Omental fat pad (tissue), 4 donors: ENCODE measurements around the gene KSR1. TPM values are rescaled to one million over a fixed set of nuclear protein-coding genes. Genes with fewer than 3 reads are reported as not detected.

Experiments
- ATAC-seq: fragments of 150-250 bp; one replicate; pipeline ENCODE4 v1.9.1; 2016; ENCODE audit warnings: mild to moderate bottlenecking, moderate library complexity; ENCODE audit not compliant: low FRiP score
- DNase-seq: peaks from one replicate; pipeline ENCODE4 v3.0.0-alpha.2; 2019; ENCODE audit warnings: low spot score
- total RNA-seq, 4 donors: library from RNA; depleted of rRNA; stranded (reverse); fragments of >200 nt; gene quantifications; one replicate each; pipeline ENCODE4 v1.1.0, GENCODE V29; 2016
- TF ChIP-seq, protein P1 (sequence below), 3 donors: fragments of 450-650 bp; IDR thresholded peaks; one replicate each; pipeline ENCODE4 v1.5.1; 2016 to 2017; ENCODE audit warnings: antibody characterized with exemption in 3 of 3, mild to moderate bottlenecking in 3 of 3, moderate library complexity in 2 of 3

KSR1 gene
- total RNA-seq, 4 donors from 2014 or later: 25.8 to 42.3 (median 33.9) TPM

GRCh38 chr17:27490391-27490790 is 34.1 kb downstream of the KSR1 start:
- DNase-seq (no peak), ATAC-seq (no peak)
- TF ChIP-seq, protein P1, sequence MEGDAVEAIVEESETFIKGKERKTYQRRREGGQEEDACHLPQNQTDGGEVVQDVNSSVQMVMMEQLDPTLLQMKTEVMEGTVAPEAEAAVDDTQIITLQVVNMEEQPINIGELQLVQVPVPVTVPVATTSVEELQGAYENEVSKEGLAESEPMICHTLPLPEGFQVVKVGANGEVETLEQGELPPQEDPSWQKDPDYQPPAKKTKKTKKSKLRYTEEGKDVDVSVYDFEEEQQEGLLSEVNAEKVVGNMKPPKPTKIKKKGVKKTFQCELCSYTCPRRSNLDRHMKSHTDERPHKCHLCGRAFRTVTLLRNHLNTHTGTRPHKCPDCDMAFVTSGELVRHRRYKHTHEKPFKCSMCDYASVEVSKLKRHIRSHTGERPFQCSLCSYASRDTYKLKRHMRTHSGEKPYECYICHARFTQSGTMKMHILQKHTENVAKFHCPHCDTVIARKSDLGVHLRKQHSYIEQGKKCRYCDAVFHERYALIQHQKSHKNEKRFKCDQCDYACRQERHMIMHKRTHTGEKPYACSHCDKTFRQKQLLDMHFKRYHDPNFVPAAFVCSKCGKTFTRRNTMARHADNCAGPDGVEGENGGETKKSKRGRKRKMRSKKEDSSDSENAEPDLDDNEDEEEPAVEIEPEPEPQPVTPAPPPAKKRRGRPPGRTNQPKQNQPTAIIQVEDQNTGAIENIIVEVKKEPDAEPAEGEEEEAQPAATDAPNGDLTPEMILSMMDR (IDR thresholded peaks at IDR 0.05): no peak

DNA sequence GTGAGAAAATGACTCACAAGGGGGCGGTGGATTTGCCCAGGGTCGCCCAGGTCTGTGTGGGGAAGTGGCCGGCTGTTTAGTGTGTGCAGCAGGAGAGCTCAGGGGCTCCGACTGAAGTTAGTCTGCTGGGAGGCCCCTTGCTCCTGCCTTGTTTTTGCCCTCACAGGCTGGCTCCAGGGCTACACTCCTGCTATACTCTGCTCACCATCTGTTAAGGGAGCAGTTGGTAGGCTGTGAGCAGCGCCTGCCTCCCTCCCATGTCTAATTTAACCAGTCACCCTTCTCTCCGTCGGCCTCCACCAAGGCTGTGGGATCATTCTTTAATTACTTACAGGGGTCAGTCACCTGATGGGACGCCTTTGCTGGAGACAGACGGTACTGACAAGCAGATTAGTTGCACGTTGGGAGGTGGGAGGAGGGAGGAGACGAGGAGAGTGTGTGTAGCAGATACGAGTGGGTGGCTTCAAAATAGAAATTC is 35.5 kb downstream of the KSR1 start:
- no peak for ATAC-seq
- no peak for DNase-seq
- TF ChIP-seq, protein P1 (IDR thresholded peaks at IDR 0.05): no peak

DNA sequence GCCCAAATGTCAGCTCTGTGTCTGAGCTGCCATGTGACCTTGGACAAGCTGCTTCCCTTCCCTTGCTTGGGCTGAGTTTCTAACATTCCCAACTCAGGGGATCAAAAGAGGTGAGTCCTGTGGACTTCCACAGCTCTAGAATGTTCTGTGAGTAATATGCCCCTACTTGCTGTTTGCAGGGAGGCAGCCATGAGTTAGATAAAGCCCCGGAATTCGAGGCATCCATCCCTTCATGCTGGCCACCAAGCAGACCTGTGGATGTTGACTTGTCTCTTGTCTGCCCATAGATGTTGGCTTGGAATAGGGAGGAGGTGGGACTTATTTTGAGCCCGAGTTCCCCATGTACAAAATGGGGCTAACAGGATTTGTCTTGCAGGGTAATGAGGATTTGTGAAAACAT is 36.2 kb downstream of the KSR1 start:
- ATAC-seq (no peak), DNase-seq (no peak)
- TF ChIP-seq, protein P1 (IDR thresholded peaks at IDR 0.05): no peak

GRCh38 chr17:27493088-27493487 is 36.8 kb downstream of the KSR1 start:
- DNase-seq (no peak), ATAC-seq (no peak)
- TF ChIP-seq, protein P1 (IDR thresholded peaks at IDR 0.05): no peak

GRCh38 chr17:27494192-27495091 is 38.2 kb downstream of the KSR1 start:
- no peak for DNase-seq
- TF ChIP-seq, protein P1 (IDR thresholded peaks at IDR 0.05): no peak
- ATAC-seq: peak; percentile 67

GRCh38 chr17:27495460-27495859 is 39.2 kb downstream of the KSR1 start:
- DNase-seq (no peak), ATAC-seq (no peak)
- TF ChIP-seq, protein P1 (IDR thresholded peaks at IDR 0.05): no peak

DNA sequence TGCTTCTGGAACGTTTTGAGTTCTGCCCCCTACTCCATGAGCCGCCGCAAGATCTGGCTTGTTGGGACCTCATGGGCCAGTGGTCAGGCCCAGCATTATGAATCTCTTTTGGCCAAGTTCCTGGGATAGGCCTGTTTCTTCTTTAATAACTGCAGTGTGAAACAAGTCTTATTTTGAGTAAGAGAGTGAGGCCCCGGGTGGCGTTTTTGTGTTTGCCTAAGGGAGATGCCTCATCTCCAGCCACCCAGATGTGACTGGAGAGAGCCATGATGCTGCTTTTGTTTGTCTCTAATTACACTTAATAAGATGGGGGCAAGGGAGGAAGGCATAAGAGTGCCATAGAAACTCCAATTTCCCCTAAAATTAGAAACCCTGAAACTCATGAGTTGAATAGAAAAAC is 39.8 kb downstream of the KSR1 start:
- TF ChIP-seq, protein P1 (IDR thresholded peaks at IDR 0.05): no peak
- ATAC-seq (no peak), DNase-seq (no peak)
